Neural cell (in vitro differentiated cells): Measurements from ENCODE around the gene TRPV5.

Experiments
- EP300 ChIP-seq: fragments of 450-650 bp; conservative IDR thresholded peaks from 2 replicates; pipeline ENCODE4 v1.6.1; 2014; ENCODE audit warnings: antibody characterized with exemption, mild to moderate bottlenecking, moderate library complexity; ENCODE audit not compliant: poor library complexity, severe bottlenecking
- RAD21 ChIP-seq: fragments of 450-650 bp; conservative IDR thresholded peaks from 2 replicates; pipeline ENCODE4 v1.6.1; 2014; ENCODE audit warnings: antibody characterized with exemption, mild to moderate bottlenecking, moderate library complexity
- TAF1 ChIP-seq: IDR thresholded peaks from 2 replicates; pipeline ENCODE4 v1.6.1; 2012; ENCODE audit warnings: low read depth
- TF ChIP-seq, protein P1 (sequence below): fragments of 450-650 bp; IDR thresholded peaks from 2 replicates; pipeline ENCODE4 v1.5.1; 2014; ENCODE audit warnings: antibody characterized with exemption, mild to moderate bottlenecking, moderate library complexity; ENCODE audit not compliant: poor library complexity, severe bottlenecking

DNA sequence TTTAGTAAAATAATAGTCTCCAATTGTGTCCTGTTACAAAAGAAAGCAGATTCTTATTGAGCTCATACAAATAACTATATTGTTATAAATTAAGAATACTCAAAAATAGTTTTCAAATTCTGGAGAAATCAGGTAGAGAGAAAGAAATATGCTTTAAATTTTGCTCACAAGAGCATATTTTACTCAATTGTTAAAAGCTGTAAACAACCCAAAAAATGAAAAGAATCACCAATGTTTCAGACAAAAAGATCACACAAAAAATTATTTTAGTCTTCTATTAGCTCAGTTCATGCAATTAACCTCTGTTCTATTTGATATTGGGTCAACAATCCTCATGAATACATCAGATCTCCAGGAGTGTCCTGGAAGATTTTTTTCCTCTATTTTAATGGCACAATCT, 29.4 kb downstream of the TRPV5 start:
- TF ChIP-seq, protein P1, sequence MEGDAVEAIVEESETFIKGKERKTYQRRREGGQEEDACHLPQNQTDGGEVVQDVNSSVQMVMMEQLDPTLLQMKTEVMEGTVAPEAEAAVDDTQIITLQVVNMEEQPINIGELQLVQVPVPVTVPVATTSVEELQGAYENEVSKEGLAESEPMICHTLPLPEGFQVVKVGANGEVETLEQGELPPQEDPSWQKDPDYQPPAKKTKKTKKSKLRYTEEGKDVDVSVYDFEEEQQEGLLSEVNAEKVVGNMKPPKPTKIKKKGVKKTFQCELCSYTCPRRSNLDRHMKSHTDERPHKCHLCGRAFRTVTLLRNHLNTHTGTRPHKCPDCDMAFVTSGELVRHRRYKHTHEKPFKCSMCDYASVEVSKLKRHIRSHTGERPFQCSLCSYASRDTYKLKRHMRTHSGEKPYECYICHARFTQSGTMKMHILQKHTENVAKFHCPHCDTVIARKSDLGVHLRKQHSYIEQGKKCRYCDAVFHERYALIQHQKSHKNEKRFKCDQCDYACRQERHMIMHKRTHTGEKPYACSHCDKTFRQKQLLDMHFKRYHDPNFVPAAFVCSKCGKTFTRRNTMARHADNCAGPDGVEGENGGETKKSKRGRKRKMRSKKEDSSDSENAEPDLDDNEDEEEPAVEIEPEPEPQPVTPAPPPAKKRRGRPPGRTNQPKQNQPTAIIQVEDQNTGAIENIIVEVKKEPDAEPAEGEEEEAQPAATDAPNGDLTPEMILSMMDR = no peak
- TF ChIP-seq EP300 (no peak), TAF1 (no peak), RAD21 (no peak)
